HCT116 (cell line): ENCODE data around the gene C11orf68. TPM values are rescaled to one million over a fixed set of nuclear protein-coding genes. Genes with fewer than 3 reads are reported as not detected.

Experiments
- ATAC-seq: fragments of 200-7000 bp; cut with Tn5 transposase; 2 replicates; pipeline ENCODE4 v1.9.1; 2020; ENCODE audit warnings: mild to moderate bottlenecking, moderate library complexity
- BruUV-seq: library from RNA; stranded (reverse); fragments of 400-500 nt; replicated peaks from 2 replicates; lab custom pipeline; 2021; lab: Mats Ljungman, UMichigan
- CTCF ChIA-PET: fragments of 300-600 bp; sonication (Branson Sonifier 250); formaldehyde crosslinking; loops from one replicate; lab custom pipeline; 2021; ENCODE audit warnings: antibody characterized with exemption; lab: Charles Lee
- POLR2A ChIA-PET: fragments of 300-600, 350-600 bp; sonication (Branson Sonifier 250); formaldehyde crosslinking; loops from one replicate; lab custom pipeline; 2021; ENCODE audit warnings: antibody characterized with exemption; lab: Charles Lee
- RAD21 ChIA-PET, 2 experiments: fragments of 300-600 bp; sonication (Branson Sonifier 250); formaldehyde crosslinking; loops; one replicate each; lab custom pipeline; 2023; ENCODE audit warnings: low total read pairs in 2 of 2; ENCODE audit not compliant: uncharacterized antibody in 2 of 2, unreplicated experiment in 2 of 2, low non-redundant PET in 1 of 2; lab: Charles Lee
- DNase-seq: peaks from one replicate; pipeline ENCODE4 v3.0.0-alpha.2; 2010; ENCODE audit warnings: low read depth, low spot score
- H2AFZ ChIP-seq: fragments of 200-600 bp; shearing (Covaris generic), sonication (generic); 2 replicates; pipeline ENCODE4 v1.6.1; 2017; ENCODE audit warnings: low read depth, mixed run types, mixed read lengths, antibody characterized with exemption, low read length; ENCODE audit not compliant: poor library complexity, severe bottlenecking
- H3K27ac ChIP-seq: 2 replicates; pipeline ENCODE4 v1.5.1; 2012; ENCODE audit warnings: low read depth, low read length
- H3K27me3 ChIP-seq: fragments of 200-600 bp; sonication (generic); 2 replicates; pipeline ENCODE4 v1.6.1; 2016; ENCODE audit warnings: mixed run types, low read length, mixed read lengths; ENCODE audit not compliant: insufficient read depth
- H3K36me3 ChIP-seq, 2 experiments: fragments of 200-500 bp in 1 of 2; fragments of 200-600 bp in 1 of 2; sonication (Bioruptor generic) in 1 of 2; sonication (generic) in 1 of 2; 2 replicates each; pipeline versions ENCODE4 v1.5.1 to v1.6.1; 2014 to 2016; ENCODE audit warnings: low read length in 2 of 2, inconsistent platforms in 1 of 2, mixed read lengths in 1 of 2, mixed run types in 1 of 2; ENCODE audit not compliant: insufficient read depth in 2 of 2, control insufficient read depth in 1 of 2
- H3K4me1 ChIP-seq, 2 experiments: fragments of 200-600 bp in 1 of 2; sonication (generic) in 1 of 2; 2 replicates each; pipeline versions ENCODE4 v1.5.1 to v1.6.1; 2012 to 2017; ENCODE audit warnings: low read length in 2 of 2, inconsistent platforms in 1 of 2, mild to moderate bottlenecking in 1 of 2, mixed read lengths in 1 of 2, mixed run types in 1 of 2, moderate library complexity in 1 of 2; ENCODE audit not compliant: insufficient read depth in 2 of 2, control insufficient read depth in 1 of 2
- H3K4me2 ChIP-seq: fragments of 200-600 bp; sonication (generic); 2 replicates; pipeline ENCODE4 v1.6.1; 2017; ENCODE audit warnings: mixed run types, low read length, mixed read lengths
- H3K4me3 ChIP-seq, 2 experiments: fragments of 200-600 bp in 1 of 2; sonication (generic) in 1 of 2; replicated peaks in 1 of 2; 2 replicates each; pipeline ENCODE4 v1.5.1; 2011 to 2016; ENCODE audit warnings: low read length in 2 of 2, control low read depth in 1 of 2, low read depth in 1 of 2, mild to moderate bottlenecking in 1 of 2, mixed read lengths in 1 of 2, mixed run types in 1 of 2
- H3K79me2 ChIP-seq: fragments of 200-600 bp; sonication (generic); 2 replicates; pipeline ENCODE4 v1.6.1; 2017; ENCODE audit warnings: mild to moderate bottlenecking, mixed run types, low read length, moderate library complexity, mixed read lengths; ENCODE audit not compliant: insufficient read depth
- H3K9ac ChIP-seq: fragments of 200-600 bp; sonication (generic); 2 replicates; pipeline ENCODE4 v1.6.1; 2016; ENCODE audit warnings: low read length, mixed read lengths
- H3K9me2 ChIP-seq: fragments of 200-600 bp; sonication (generic), shearing (Covaris generic); 2 replicates; pipeline ENCODE4 v1.6.1; 2017; ENCODE audit warnings: mixed run types, mild to moderate bottlenecking, moderate library complexity; ENCODE audit not compliant: insufficient read depth
- H3K9me3 ChIP-seq, 2 experiments: fragments of 200-500 bp in 1 of 2; fragments of 200-600 bp in 1 of 2; sonication (Bioruptor generic) in 1 of 2; sonication (generic) in 1 of 2; 2 replicates each; pipeline ENCODE4 v1.6.1; 2014 to 2017; ENCODE audit warnings: low read length in 2 of 2, mixed read lengths in 2 of 2, inconsistent platforms in 1 of 2, low read depth in 1 of 2, mild to moderate bottlenecking in 1 of 2, mixed run types in 1 of 2, moderate library complexity in 1 of 2; ENCODE audit not compliant: control insufficient read depth in 1 of 2, insufficient read depth in 1 of 2
- H4K20me1 ChIP-seq: fragments of 200-600 bp; sonication (generic), shearing (Covaris generic); 2 replicates; pipeline ENCODE4 v1.6.1; 2017; ENCODE audit warnings: mixed run types, mild to moderate bottlenecking, moderate library complexity; ENCODE audit not compliant: insufficient read depth
- CBX3 ChIP-seq: IDR thresholded peaks from 2 replicates; pipeline ENCODE4 v1.6.1; 2012; ENCODE audit warnings: low read depth
- EZH2 ChIP-seq: fragments of 200-600 bp; sonication (generic); IDR thresholded peaks from 2 replicates; pipeline ENCODE4 v1.6.1; 2017; ENCODE audit warnings: antibody characterized with exemption, mixed run types
- EZH2phosphoT487 ChIP-seq: fragments of 200-600 bp; IDR thresholded peaks from 2 replicates; pipeline ENCODE4 v1.6.1; 2018; ENCODE audit warnings: antibody characterized with exemption, borderline replicate concordance
- FOSL1 ChIP-seq: IDR thresholded peaks from 2 replicates; pipeline ENCODE4 v1.6.1; 2012; ENCODE audit warnings: low read depth
- MAX ChIP-seq: IDR thresholded peaks from 2 replicates; pipeline ENCODE4 v1.6.1; 2012
- POLR2AphosphoS5 ChIP-seq: IDR thresholded peaks from 2 replicates; pipeline ENCODE4 v1.6.1; 2011; ENCODE audit warnings: mild to moderate bottlenecking, low read depth, low read length, moderate library complexity
- RAD21 ChIP-seq: IDR thresholded peaks from 2 replicates; pipeline ENCODE4 v1.6.1; 2012; ENCODE audit warnings: low read depth, mild to moderate bottlenecking
- SIN3A ChIP-seq: IDR thresholded peaks from 2 replicates; pipeline ENCODE4 v1.6.1; 2012; ENCODE audit warnings: low read depth
- SRF ChIP-seq: IDR thresholded peaks from 2 replicates; pipeline ENCODE4 v1.6.1; 2012; ENCODE audit warnings: low read depth
- TCF7L2 ChIP-seq: IDR thresholded peaks from 2 replicates; pipeline ENCODE4 v1.7.0; 2011; ENCODE audit warnings: borderline replicate concordance, inconsistent platforms; ENCODE audit not compliant: insufficient read depth, insufficient read length; ENCODE audit errors: extremely low read depth
- ZFX ChIP-seq: fragments of 450-650 bp; IDR thresholded peaks from 2 replicates; pipeline ENCODE4 v1.6.1; 2017
- ZNF274 ChIP-seq: fragments of 200-500 bp; sonication (Bioruptor generic); IDR thresholded peaks from 2 replicates; pipeline ENCODE4 v1.6.1; 2014; ENCODE audit warnings: mild to moderate bottlenecking, low read depth, low read length, inconsistent platforms
- intact Hi-C: fragments of 100-400 bp; cut with micrococcal nuclease; formaldehyde crosslinking; loops from 2 replicates; pipeline ENCODE4 v1.10.0; 2022
- total RNA-seq: library from RNA; stranded (reverse); gene quantifications from one replicate; pipeline ENCODE4 v1.2.1, GENCODE V29; 2021; ENCODE audit not compliant: unreplicated experiment
- TF ChIP-seq, protein P1 (sequence below): IDR thresholded peaks from 2 replicates; pipeline ENCODE4 v1.6.1; 2012
- TF ChIP-seq, protein P2 (sequence below), 3 experiments: fragments of 200-600 bp in 1 of 3; sonication (generic) in 1 of 3; IDR thresholded peaks in 2 of 3; conservative IDR thresholded peaks in 1 of 3; 2 replicates each; pipeline ENCODE4 v1.5.1; 2012 to 2017; ENCODE audit warnings: low read depth in 2 of 3, low read length in 2 of 3, antibody characterized with exemption in 1 of 3, borderline replicate concordance in 1 of 3, control low read depth in 1 of 3, mild to moderate bottlenecking in 1 of 3, mixed read lengths in 1 of 3, mixed run types in 1 of 3, moderate library complexity in 1 of 3; ENCODE audit not compliant: insufficient read depth in 1 of 3

Gene C11orf68
- total RNA-seq, 1 experiment from 2014 or later: 49.8 TPM

DNA sequence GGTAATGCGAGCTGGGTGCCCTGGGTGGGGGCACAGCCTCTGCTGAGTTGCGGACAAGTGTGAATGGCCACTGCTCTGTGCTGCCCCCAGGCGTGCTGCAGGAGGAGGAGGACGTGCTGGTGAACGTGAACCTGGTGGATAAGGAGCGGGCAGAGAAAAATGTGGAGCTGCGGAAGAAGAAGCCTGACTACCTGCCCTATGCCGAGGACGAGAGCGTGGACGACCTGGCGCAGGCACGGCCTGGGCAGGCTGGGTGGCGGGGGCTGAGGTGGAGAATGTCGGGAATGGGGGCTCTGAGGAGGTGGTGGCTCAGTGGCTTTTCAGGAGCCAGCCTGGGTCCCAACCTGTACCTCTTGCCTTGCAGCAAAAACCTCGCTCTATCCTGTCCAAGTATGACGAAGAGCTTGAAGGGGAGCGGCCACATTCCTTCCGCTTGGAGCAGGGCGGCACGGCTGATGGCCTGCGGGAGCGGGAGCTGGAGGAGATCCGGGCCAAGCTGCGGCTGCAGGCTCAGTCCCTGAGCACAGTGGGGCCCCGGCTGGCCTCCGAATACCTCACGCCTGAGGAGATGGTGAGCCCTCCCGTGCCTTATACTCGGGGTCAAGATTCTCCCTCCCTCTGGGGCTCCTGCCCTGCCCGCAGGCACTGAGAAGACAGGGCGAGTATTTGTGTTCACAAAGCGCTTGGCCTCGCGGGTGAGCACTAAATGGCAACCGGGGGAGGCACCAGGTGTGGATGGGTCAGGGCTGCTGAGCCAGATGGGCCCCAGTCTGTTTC, 47.3 kb upstream of the C11orf68 start:
- ATAC-seq (no peak), DNase-seq (no peak)
- Histone ChIP-seq H3K9me2 (no peaks in the 10 kb centered on the region), H3K27me3 (no peaks in the 10 kb centered on the region), H2AFZ (no peak overlapping the region), H3K27ac (no peak overlapping the region), H3K4me2 (no peak overlapping the region), H3K9me3 (no peaks in the 10 kb centered on the region), H3K36me3 (peaks cover 31 to 46% of the 10 kb centered on the region in 2 experiments; a peak in 3 of 4 replicates), H3K79me2 (peaks cover 52% of the 10 kb centered on the region), H3K9ac (no peak overlapping the region), H3K4me3 (no peak overlapping the region), H4K20me1 (no peaks in the 10 kb centered on the region), H3K4me1 (peaks cover 8 to 10% of the 10 kb centered on the region in 2 experiments; a peak in 3 of 4 replicates)
- TF ChIP-seq POLR2AphosphoS5: no peak
- TF ChIP-seq CBX3: no peak
- no peak for TF ChIP-seq SRF
- no peak for TF ChIP-seq TCF7L2
- TF ChIP-seq EZH2: no peak
- TF ChIP-seq, protein P1, sequence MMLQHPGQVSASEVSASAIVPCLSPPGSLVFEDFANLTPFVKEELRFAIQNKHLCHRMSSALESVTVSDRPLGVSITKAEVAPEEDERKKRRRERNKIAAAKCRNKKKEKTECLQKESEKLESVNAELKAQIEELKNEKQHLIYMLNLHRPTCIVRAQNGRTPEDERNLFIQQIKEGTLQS: no peak
- no peak for TF ChIP-seq ZFX
- intact Hi-C loops: no loop called here
- ChIA-PET CTCF (no interaction called here), POLR2A (no interaction called here), RAD21 (no interaction called here)
- BruUV-seq: no TSS peak

- Histone ChIP-seq H3K79me2 (peaks cover 52% of the 10 kb centered on the region), H3K9ac (no peak overlapping the region), H3K27me3 (no peaks in the 10 kb centered on the region), H3K36me3 (peaks cover 27 to 44% of the 10 kb centered on the region in 2 experiments; a peak in 3 of 4 replicates), H2AFZ (no peak overlapping the region), H4K20me1 (no peaks in the 10 kb centered on the region), H3K9me3 (no peaks in the 10 kb centered on the region), H3K4me1 (peaks cover 8 to 21% of the 10 kb centered on the region in 2 experiments; a peak in 3 of 4 replicates), H3K4me2 (no peak overlapping the region), H3K9me2 (no peaks in the 10 kb centered on the region), H3K27ac (no peak overlapping the region), H3K4me3 (no peak overlapping the region)
- ATAC-seq (no peak), DNase-seq (no peak)
- BruUV-seq: no TSS peak
- RAD21 ChIA-PET: no interaction called here
- CTCF ChIA-PET: no interaction called here
- POLR2A ChIA-PET: interaction anchor here (1.7 kb wide), 1 partner anchor 75 kb away, joined by 3 read pairs; the partner anchor contains the start of gene CCDC85B
- TF ChIP-seq EZH2 (no peak), SIN3A (no peak), FOSL1 (no peak), EZH2phosphoT487 (no peak), ZNF274 (no peak), MAX (no peak), RAD21 (no peak), TCF7L2 (no peak), POLR2AphosphoS5 (no peak)
- TF ChIP-seq, protein P2, sequence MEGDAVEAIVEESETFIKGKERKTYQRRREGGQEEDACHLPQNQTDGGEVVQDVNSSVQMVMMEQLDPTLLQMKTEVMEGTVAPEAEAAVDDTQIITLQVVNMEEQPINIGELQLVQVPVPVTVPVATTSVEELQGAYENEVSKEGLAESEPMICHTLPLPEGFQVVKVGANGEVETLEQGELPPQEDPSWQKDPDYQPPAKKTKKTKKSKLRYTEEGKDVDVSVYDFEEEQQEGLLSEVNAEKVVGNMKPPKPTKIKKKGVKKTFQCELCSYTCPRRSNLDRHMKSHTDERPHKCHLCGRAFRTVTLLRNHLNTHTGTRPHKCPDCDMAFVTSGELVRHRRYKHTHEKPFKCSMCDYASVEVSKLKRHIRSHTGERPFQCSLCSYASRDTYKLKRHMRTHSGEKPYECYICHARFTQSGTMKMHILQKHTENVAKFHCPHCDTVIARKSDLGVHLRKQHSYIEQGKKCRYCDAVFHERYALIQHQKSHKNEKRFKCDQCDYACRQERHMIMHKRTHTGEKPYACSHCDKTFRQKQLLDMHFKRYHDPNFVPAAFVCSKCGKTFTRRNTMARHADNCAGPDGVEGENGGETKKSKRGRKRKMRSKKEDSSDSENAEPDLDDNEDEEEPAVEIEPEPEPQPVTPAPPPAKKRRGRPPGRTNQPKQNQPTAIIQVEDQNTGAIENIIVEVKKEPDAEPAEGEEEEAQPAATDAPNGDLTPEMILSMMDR (IDR thresholded peaks at IDR 0.05 in 2 of 3, conservative IDR thresholded peaks at IDR 0.05 in 1 of 3; ENCODE audit: borderline replicate concordance in 1 of 3, insufficient read depth in 1 of 3, low read depth in 2 of 3, low read length in 2 of 3): no peak
- intact Hi-C loops: no loop called here
Observed at GRCh38 chr11:65964906-65965305, 46.0 kb upstream of the C11orf68 start.
